Thyroid gland (tissue), 4 donors: ENCODE data around the gene TYW1B. TPM values are rescaled to one million over a fixed set of nuclear protein-coding genes. Genes with fewer than 3 reads are reported as not detected.
"Not testable (repeated sequence)": the region's sequence is repeated elsewhere in the genome, so short reads cannot be mapped to it uniquely, and the experiment has no call there.

Experiments
- DNase-seq, 2 donors: peaks; one replicate each; pipeline ENCODE4 v3.0.0-alpha.2; 2019
- H3K27ac ChIP-seq, 3 donors: fragments of 200-600 bp; sonication (generic); 1 replicate in 2 of 3; 2 replicates in 1 of 3; pipeline ENCODE4 v1.5.1; 2016 to 2019; ENCODE audit warnings: mild to moderate bottlenecking in 1 of 3, moderate library complexity in 1 of 3
- H3K27me3 ChIP-seq: fragments of 200-600 bp; sonication (generic); one replicate; pipeline ENCODE4 v1.5.1; 2019
- H3K36me3 ChIP-seq, 2 donors: fragments of 200-600 bp; sonication (generic); one replicate each; pipeline ENCODE4 v1.5.1; 2016 to 2019
- H3K4me1 ChIP-seq, 2 donors: fragments of 200-600 bp; sonication (generic); one replicate each; pipeline ENCODE4 v1.5.1; 2017 to 2019
- H3K4me3 ChIP-seq, 3 donors: fragments of 200-600 bp; sonication (generic); replicated peaks in 1 of 3; 1 replicate in 2 of 3; 2 replicates in 1 of 3; pipeline ENCODE4 v1.5.1; 2016; ENCODE audit warnings: mild to moderate bottlenecking in 1 of 3
- H3K9me3 ChIP-seq: fragments of 200-600 bp; sonication (generic); one replicate; pipeline ENCODE4 v1.5.1; 2017
- WGBS, 2 donors: methylation state at CpG; one replicate each; pipeline ENCODE4 v1.1.5; 2017; 5-methylcytosine and 5-hydroxymethylcytosine counted together
- intact Hi-C: fragments of 100-400 bp; cut with DNase I; formaldehyde crosslinking; loops from one replicate; pipeline ENCODE4 v1.15.1; 2023
- total RNA-seq, 4 donors: library from RNA; depleted of rRNA; stranded (reverse); fragments of >200 nt; gene quantifications; one replicate each; pipeline ENCODE4 v1.2.3, GENCODE V29; 2016

Gene TYW1B
- total RNA-seq, 4 donors from 2014 or later, result 3.7 to 7.4 (median 4.9) TPM

GRCh38 chr7:72743801-72744200 is 84.2 kb downstream of the TYW1B start:
- H3K27me3 ChIP-seq, H3K4me3 ChIP-seq, H3K27ac ChIP-seq, H3K9me3 ChIP-seq, H3K4me1 ChIP-seq, H3K36me3 ChIP-seq, intact Hi-C loops, DNase-seq: not testable (repeated sequence)
- WGBS, 2 donors, result 81 to 85% methylated on average over 2 of the region's 2 CpGs

GRCh38 chr7:72739716-72740115 is 88.3 kb downstream of the TYW1B start:
- 83 to 100% methylated on average over 2 to 3 of the region's 11 CpGs for WGBS, 2 donors
- H3K27me3 ChIP-seq, DNase-seq, intact Hi-C loops, H3K36me3 ChIP-seq, H3K27ac ChIP-seq, H3K9me3 ChIP-seq, H3K4me1 ChIP-seq, H3K4me3 ChIP-seq: not testable (repeated sequence)

DNA sequence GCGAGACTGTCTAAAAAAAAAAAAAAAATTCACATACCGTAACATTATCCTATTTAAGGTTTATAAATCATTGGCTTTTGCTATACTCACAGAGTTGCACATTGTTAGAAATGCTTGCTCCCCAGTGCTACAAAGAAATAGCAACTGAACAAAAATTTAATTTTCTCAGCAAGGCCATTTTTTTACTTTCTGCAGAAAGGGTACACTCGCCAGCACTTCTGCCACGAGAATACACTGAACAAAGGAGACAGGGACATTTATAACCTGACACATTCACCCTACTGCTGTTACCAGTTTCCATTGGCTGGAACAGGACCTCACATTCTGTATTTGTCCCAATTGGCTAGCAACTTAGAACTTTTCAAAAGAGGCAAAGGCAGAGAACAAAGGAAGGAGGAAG is 92.1 kb downstream of the TYW1B start:
- H3K4me1 ChIP-seq, DNase-seq, H3K27me3 ChIP-seq, intact Hi-C loops, H3K9me3 ChIP-seq, H3K36me3 ChIP-seq, H3K27ac ChIP-seq, H3K4me3 ChIP-seq: not testable (repeated sequence)
- WGBS, 2 donors, result 73 to 74% methylated on average over 4 of the region's 4 CpGs

DNA sequence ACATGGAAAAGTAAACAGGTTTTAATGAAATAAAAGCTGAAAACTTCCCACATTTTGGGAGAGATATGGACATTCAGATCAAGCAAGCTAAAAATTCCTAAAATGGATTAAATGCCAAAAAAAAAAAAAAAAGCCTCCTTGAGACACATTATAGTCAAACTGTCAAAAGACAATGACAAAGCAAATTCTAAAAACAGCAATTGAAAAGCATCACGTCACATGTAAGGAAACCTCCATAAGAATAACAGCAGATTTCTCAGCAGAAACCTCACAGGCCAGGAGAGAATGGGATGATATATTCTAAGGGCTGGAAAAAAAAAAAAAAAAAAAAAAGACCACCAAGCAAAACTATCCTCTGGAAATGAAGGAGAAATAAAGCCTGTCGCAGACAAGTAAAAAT is 97.2 kb downstream of the TYW1B start:
- WGBS, 2 donors, result 74 to 95% methylated on average over 2 of the region's 2 CpGs
- intact Hi-C loops, H3K27me3 ChIP-seq, DNase-seq, H3K36me3 ChIP-seq, H3K4me3 ChIP-seq, H3K4me1 ChIP-seq, H3K9me3 ChIP-seq, H3K27ac ChIP-seq: not testable (repeated sequence)

GRCh38 chr7:72730384-72730783 is 97.6 kb downstream of the TYW1B start:
- H3K4me1 ChIP-seq, H3K36me3 ChIP-seq, H3K27me3 ChIP-seq, DNase-seq, H3K4me3 ChIP-seq, intact Hi-C loops, H3K27ac ChIP-seq, H3K9me3 ChIP-seq: not testable (repeated sequence)
- WGBS, 2 donors, result 96 to 98% methylated on average over 2 of the region's 2 CpGs

- H3K27ac ChIP-seq, DNase-seq, H3K36me3 ChIP-seq, intact Hi-C loops, H3K4me3 ChIP-seq, H3K27me3 ChIP-seq, H3K9me3 ChIP-seq, H3K4me1 ChIP-seq: not testable (repeated sequence)
- 97% methylated on average over 2 of the region's 2 CpGs for WGBS, 2 donors
Observed at GRCh38 chr7:72729130-72729529, 98.9 kb downstream of the TYW1B start.

GRCh38 chr7:72722694-72723093 is 105.3 kb downstream of the TYW1B start:
- H3K27ac ChIP-seq, H3K36me3 ChIP-seq, H3K4me1 ChIP-seq, H3K9me3 ChIP-seq, H3K27me3 ChIP-seq, H3K4me3 ChIP-seq, intact Hi-C loops, DNase-seq: not testable (repeated sequence)
- 90% methylated on average over 7 of the region's 7 CpGs for WGBS, 2 donors

GRCh38 chr7:72720890-72721289 is 107.1 kb downstream of the TYW1B start:
- 99% methylated on average over 4 of the region's 4 CpGs for WGBS, 2 donors

DNA sequence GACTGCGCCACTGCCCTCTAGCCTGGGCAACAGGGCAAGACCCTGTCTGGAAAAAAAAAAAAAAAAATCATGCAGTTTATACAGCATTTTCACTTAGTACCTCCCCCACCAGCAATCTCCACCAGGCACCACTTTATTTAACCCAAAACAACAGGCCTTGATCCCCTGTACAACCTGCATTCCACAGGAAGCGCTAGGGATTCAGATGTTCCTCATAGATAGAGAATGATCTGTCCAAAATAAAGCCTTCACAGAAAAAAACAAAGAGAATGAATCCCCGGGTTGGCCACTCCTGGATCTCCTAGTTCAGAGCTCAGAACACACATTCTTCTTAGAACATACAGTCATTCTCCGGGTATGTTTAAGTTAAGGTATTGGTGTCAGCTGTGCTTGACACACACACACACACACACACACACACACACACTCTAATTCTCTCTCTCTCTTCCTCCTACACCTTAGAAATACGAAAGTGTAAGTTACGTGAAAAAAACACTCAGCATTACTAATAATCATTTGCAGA is 110.7 kb downstream of the TYW1B start:
- intact Hi-C loops, DNase-seq, H3K27ac ChIP-seq, H3K4me3 ChIP-seq, H3K27me3 ChIP-seq, H3K4me1 ChIP-seq, H3K9me3 ChIP-seq, H3K36me3 ChIP-seq: not testable (repeated sequence)
- 84 to 86% methylated on average over 6 of the region's 6 CpGs for WGBS, 2 donors

More at GRCh38 chr7:72720890-72721289, 107.1 kb downstream of the TYW1B start:
- H3K27me3 ChIP-seq, H3K4me1 ChIP-seq, H3K27ac ChIP-seq, H3K36me3 ChIP-seq, intact Hi-C loops, H3K9me3 ChIP-seq, H3K4me3 ChIP-seq, DNase-seq: not testable (repeated sequence)

DNA sequence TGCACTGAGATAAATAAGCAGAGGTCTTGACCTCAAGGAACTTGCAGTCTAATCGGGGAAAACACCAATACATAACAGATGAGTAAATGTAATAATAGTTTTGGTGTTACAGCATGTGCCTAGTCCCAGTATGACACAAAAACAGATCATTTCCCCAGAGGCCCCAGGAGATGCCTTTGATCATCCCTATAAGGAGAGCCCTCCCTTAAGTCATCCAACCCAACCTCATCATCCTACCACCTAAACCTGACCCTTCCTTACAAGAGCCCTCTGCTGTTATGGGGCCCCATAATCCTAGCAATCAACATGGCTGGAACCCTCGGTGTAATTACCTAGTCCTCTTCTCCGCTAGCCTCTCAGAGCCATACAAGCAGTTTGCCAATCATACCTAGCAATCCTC is 116.1 kb downstream of the TYW1B start:
- H3K9me3 ChIP-seq, H3K27ac ChIP-seq, intact Hi-C loops, H3K4me3 ChIP-seq, H3K27me3 ChIP-seq, H3K36me3 ChIP-seq, DNase-seq, H3K4me1 ChIP-seq: not testable (repeated sequence)
- WGBS, 2 donors, result 92 to 95% methylated on average over 3 of the region's 3 CpGs
